WTC11 (cell line): Measurements from ENCODE around the gene SLC10A2. TPM values are rescaled to one million over a fixed set of nuclear protein-coding genes. Genes with fewer than 3 reads are reported as not detected.

ENCODE experiments used
- ATAC-seq: fragments of 200-7000 bp; cut with Tn5 transposase; 2 replicates; pipeline ENCODE4 v1.10.0; 2021; ENCODE audit warnings: mild to moderate bottlenecking, moderate library complexity
- CTCF ChIA-PET: fragments of 300-600 bp; sonication (Branson Sonifier 250); formaldehyde crosslinking; loops from one replicate; lab custom pipeline; 2021; ENCODE audit warnings: antibody characterized with exemption; lab: Charles Lee
- POLR2A ChIA-PET: fragments of 350-600 bp; sonication (Branson Sonifier 250); formaldehyde crosslinking; loops from one replicate; lab custom pipeline; 2021; ENCODE audit warnings: antibody characterized with exemption; lab: Charles Lee
- DNase-seq: peaks from one replicate; pipeline ENCODE4 v3.0.0; 2021; ENCODE audit warnings: low spot score
- H3K27ac Mint-ChIP-seq: 2 replicates; pipeline ENCODE4 v1.8.0; 2021; ENCODE audit warnings: mixed read lengths
- H3K27me3 Mint-ChIP-seq: 2 replicates; pipeline ENCODE4 v1.8.0; 2021; ENCODE audit warnings: low read depth, mild to moderate bottlenecking, moderate library complexity, mixed read lengths
- H3K36me3 Mint-ChIP-seq: 2 replicates; pipeline ENCODE4 v1.8.0; 2021; ENCODE audit warnings: mixed read lengths
- H3K4me1 Mint-ChIP-seq: 2 replicates; pipeline ENCODE4 v1.8.0; 2022; ENCODE audit warnings: mixed read lengths
- H3K4me3 Mint-ChIP-seq: 2 replicates; pipeline ENCODE4 v1.8.0; 2021; ENCODE audit warnings: mild to moderate bottlenecking, moderate library complexity, mixed read lengths
- H3K9me3 Mint-ChIP-seq: 2 replicates; pipeline ENCODE4 v1.8.0; 2021; ENCODE audit warnings: mixed read lengths
- CBFB ChIP-seq: sonication (generic); formaldehyde crosslinking; IDR thresholded peaks from 2 replicates; pipeline ENCODE4 v1.8.1; 2022; ENCODE audit warnings: mild to moderate bottlenecking, low read depth, missing genetic modification reagents
- ELF4 ChIP-seq: sonication (generic); formaldehyde crosslinking; IDR thresholded peaks from 2 replicates; pipeline ENCODE4 v1.8.1; 2022; ENCODE audit warnings: low read depth, mild to moderate bottlenecking, moderate library complexity, missing genetic modification reagents
- HMGA2 ChIP-seq: fragments of 250-450 bp; sonication (Bioruptor Pico); IDR thresholded peaks from 2 replicates; pipeline ENCODE4 v1.4.0; 2021; ENCODE audit warnings: mild to moderate bottlenecking, moderate library complexity
- KAT7 ChIP-seq: sonication (generic); formaldehyde crosslinking; IDR thresholded peaks from 2 replicates; pipeline ENCODE4 v1.8.1; 2023; ENCODE audit warnings: missing genetic modification reagents, mild to moderate bottlenecking, borderline replicate concordance
- NFYB ChIP-seq: sonication (generic); formaldehyde crosslinking; conservative IDR thresholded peaks from 2 replicates; pipeline ENCODE4 v1.8.0; 2022; ENCODE audit warnings: low read depth, missing genetic modification reagents
- NR1H2 ChIP-seq: sonication (generic); formaldehyde crosslinking; IDR thresholded peaks from 2 replicates; pipeline ENCODE4 v1.9.0; 2021; ENCODE audit warnings: mild to moderate bottlenecking, moderate library complexity, missing genetic modification reagents
- OVOL2 ChIP-seq: fragments of 250-450 bp; sonication (Bioruptor Pico); IDR thresholded peaks from 2 replicates; pipeline ENCODE4 v1.9.0; 2021; ENCODE audit warnings: mild to moderate bottlenecking, borderline replicate concordance
- PRRX2 ChIP-seq: fragments of 250-450 bp; sonication (Bioruptor Pico); IDR thresholded peaks from 2 replicates; pipeline ENCODE4 v1.8.0; 2021; ENCODE audit warnings: mild to moderate bottlenecking
- RELA ChIP-seq: sonication (generic); formaldehyde crosslinking; IDR thresholded peaks from 2 replicates; pipeline ENCODE4 v1.8.1; 2022; ENCODE audit warnings: missing genetic modification reagents, mild to moderate bottlenecking, borderline replicate concordance
- SMAD3 ChIP-seq: sonication (generic); formaldehyde crosslinking; IDR thresholded peaks from 2 replicates; pipeline ENCODE4 v1.8.0; 2022; ENCODE audit warnings: missing genetic modification reagents, mild to moderate bottlenecking, borderline replicate concordance
- SOX15 ChIP-seq: fragments of 250-450 bp; sonication (Bioruptor Pico); IDR thresholded peaks from 2 replicates; pipeline ENCODE4 v1.9.0; 2021; ENCODE audit warnings: mild to moderate bottlenecking
- USF1 ChIP-seq: sonication (generic); formaldehyde crosslinking; IDR thresholded peaks from 2 replicates; pipeline ENCODE4 v1.8.0; 2022; ENCODE audit warnings: mild to moderate bottlenecking, missing genetic modification reagents
- ZNF396 ChIP-seq: fragments of 250-450 bp; sonication (Bioruptor Pico); IDR thresholded peaks from 2 replicates; pipeline ENCODE4 v1.8.0; 2021; ENCODE audit warnings: mild to moderate bottlenecking, moderate library complexity, borderline replicate concordance
- ZNF423 ChIP-seq: fragments of 250-450 bp; sonication (Bioruptor Pico); IDR thresholded peaks from 2 replicates; pipeline ENCODE4 v2.1.2; 2022; ENCODE audit warnings: mild to moderate bottlenecking, moderate library complexity
- ZNF671 ChIP-seq: fragments of 250-450 bp; sonication (Bioruptor Pico); IDR thresholded peaks from 2 replicates; pipeline ENCODE4 v1.8.0; 2021; ENCODE audit warnings: mild to moderate bottlenecking
- total RNA-seq: library from RNA; stranded (reverse); gene quantifications from 3 replicates; pipeline ENCODE4 v1.2.3, GENCODE V29; 2021
- TF ChIP-seq, protein P1 (sequence below): sonication (generic); formaldehyde crosslinking; IDR thresholded peaks from 2 replicates; pipeline ENCODE4 v1.8.0; 2023; ENCODE audit warnings: missing genetic modification reagents
- TF ChIP-seq, protein P2 (sequence below): sonication (generic); formaldehyde crosslinking; IDR thresholded peaks from 2 replicates; pipeline ENCODE4 v1.8.1; 2022; ENCODE audit warnings: mild to moderate bottlenecking, missing genetic modification reagents, moderate library complexity, borderline replicate concordance
- TF ChIP-seq, protein P3 (sequence below): sonication (generic); formaldehyde crosslinking; IDR thresholded peaks from 2 replicates; pipeline ENCODE4 v1.8.0; 2022; ENCODE audit warnings: mild to moderate bottlenecking, missing genetic modification reagents

Gene SLC10A2
- total RNA-seq, 1 experiment from 2014 or later, result not detected

- TF ChIP-seq USF1 (no peak), PRRX2 (CRISPR knock-in tag) (no peak), ELF4 (CRISPR knock-in tag) (no peak)
- TF ChIP-seq, protein P1, sequence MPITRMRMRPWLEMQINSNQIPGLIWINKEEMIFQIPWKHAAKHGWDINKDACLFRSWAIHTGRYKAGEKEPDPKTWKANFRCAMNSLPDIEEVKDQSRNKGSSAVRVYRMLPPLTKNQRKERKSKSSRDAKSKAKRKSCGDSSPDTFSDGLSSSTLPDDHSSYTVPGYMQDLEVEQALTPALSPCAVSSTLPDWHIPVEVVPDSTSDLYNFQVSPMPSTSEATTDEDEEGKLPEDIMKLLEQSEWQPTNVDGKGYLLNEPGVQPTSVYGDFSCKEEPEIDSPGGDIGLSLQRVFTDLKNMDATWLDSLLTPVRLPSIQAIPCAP, result no peak
Observed at GRCh38 chr13:103000157-103000556, 66.1 kb downstream of the SLC10A2 start (continued).

DNA sequence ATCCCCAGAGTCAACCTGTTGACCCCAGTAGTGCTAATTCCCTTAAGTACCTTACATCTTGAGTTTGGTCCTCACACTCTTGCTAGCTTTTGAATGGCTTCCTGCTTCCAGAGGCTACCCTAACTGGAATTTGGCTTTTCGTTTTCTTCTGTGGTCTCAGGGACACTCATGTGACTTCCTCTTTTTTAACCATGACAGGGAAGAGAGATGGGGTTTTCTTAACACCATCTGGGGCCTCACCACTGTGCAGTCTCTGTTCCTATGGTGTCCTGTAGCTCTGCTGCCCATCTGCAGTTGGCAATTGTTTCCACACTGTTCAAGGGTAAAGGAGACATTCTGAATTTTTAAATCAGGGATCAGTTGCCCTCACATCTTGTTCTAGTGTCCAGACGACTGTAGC lies 66.7 kb downstream of the SLC10A2 start:
- no peaks in the 10 kb centered on the region for H3K4me1 Mint-ChIP-seq
- H3K4me3 Mint-ChIP-seq, result no peak overlapping the region
- no peak overlapping the region for H3K27ac Mint-ChIP-seq
- DNase-seq (no peak), ATAC-seq (no peak)
- H3K36me3 Mint-ChIP-seq, result peaks cover 13% of the 10 kb centered on the region
- ChIA-PET CTCF (no interaction called here), POLR2A (no interaction called here)
- no peaks in the 10 kb centered on the region; the same call in 1 of the 2 replicates for H3K27me3 Mint-ChIP-seq
- H3K9me3 Mint-ChIP-seq, result peaks cover 40% of the 10 kb centered on the region
- TF ChIP-seq ZNF671, result no peak
- no peak for TF ChIP-seq RELA
- no peak for TF ChIP-seq NFYB (CRISPR knock-in tag)
- no peak for TF ChIP-seq OVOL2
- TF ChIP-seq KAT7 (CRISPR knock-in tag), result no peak
- TF ChIP-seq SMAD3 (CRISPR knock-in tag), result no peak
- no peak for TF ChIP-seq SOX15 (CRISPR knock-in tag)
- TF ChIP-seq ZNF423, result no peak
- no peak for TF ChIP-seq NR1H2 (CRISPR knock-in tag)
- no peak for TF ChIP-seq CBFB (CRISPR knock-in tag)
- TF ChIP-seq, protein P2, sequence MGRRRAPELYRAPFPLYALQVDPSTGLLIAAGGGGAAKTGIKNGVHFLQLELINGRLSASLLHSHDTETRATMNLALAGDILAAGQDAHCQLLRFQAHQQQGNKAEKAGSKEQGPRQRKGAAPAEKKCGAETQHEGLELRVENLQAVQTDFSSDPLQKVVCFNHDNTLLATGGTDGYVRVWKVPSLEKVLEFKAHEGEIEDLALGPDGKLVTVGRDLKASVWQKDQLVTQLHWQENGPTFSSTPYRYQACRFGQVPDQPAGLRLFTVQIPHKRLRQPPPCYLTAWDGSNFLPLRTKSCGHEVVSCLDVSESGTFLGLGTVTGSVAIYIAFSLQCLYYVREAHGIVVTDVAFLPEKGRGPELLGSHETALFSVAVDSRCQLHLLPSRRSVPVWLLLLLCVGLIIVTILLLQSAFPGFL (CRISPR knock-in tag), result no peak
- TF ChIP-seq ZNF396 (CRISPR knock-in tag), result no peak
- TF ChIP-seq, protein P3, sequence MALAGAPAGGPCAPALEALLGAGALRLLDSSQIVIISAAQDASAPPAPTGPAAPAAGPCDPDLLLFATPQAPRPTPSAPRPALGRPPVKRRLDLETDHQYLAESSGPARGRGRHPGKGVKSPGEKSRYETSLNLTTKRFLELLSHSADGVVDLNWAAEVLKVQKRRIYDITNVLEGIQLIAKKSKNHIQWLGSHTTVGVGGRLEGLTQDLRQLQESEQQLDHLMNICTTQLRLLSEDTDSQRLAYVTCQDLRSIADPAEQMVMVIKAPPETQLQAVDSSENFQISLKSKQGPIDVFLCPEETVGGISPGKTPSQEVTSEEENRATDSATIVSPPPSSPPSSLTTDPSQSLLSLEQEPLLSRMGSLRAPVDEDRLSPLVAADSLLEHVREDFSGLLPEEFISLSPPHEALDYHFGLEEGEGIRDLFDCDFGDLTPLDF (CRISPR knock-in tag), result no peak
- TF ChIP-seq HMGA2 (CRISPR knock-in tag), result no peak
- TF ChIP-seq, protein P1, result no peak

Other genes with a start within 250 kb of the SLC10A2 start
- gene ERCC5, start 220.4 kb downstream of the SLC10A2 start, total RNA-seq, result 15.6 to 26.5 TPM (median 20.3 TPM) in 3 replicates